Measurements from ENCODE around the gene OCA2. TPM values are rescaled to one million over a fixed set of nuclear protein-coding genes. Genes with fewer than 3 reads are reported as not detected.
A peak's percentile ranks its signal among the peaks of the same experiment; 100 is the strongest.

OCA2 gene
- total and polyA plus RNA-seq, 2 of the 13 experiments (the other 11 are each of a cell fraction or from before 2014, with no cell fraction given) = 0.02 to 0.05 TPM

DNA sequence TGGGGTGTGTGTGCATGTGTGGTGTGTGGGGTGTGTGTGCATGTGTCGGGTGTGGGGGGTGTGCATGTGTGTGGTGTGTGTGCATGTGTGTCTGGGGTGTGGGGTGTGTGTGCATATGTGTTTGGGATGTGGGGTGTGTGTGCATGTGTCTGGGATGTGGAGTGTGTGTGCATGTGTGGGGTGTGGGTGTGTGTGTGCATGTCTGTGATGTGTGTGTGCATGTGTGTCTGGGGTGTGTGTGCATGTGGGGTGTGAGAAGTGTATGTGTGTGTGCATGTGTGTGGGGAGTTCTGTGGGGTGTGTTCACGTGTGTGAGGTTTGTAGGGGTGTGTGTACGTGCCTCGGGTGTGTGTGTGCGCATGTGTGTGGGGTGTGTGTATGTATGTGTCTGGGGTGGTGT lies 6.7 kb upstream of the OCA2 start:
- Histone ChIP-seq H3K4me1 (ENCODE audit: insufficient read depth, low read length) (peaks cover 12% of the 10 kb centered on the region), H3K9me3 (ENCODE audit: low read length) (no peaks in the 10 kb centered on the region), H4K20me1 (ENCODE audit: insufficient read depth, low read length) (no peaks in the 10 kb centered on the region), H2AFZ (ENCODE audit: low read length) (no peak overlapping the region), H3K36me3 (replicated peaks in 1 of 2; ENCODE audit: control insufficient read depth in 1 of 2, insufficient read depth in 2 of 2, low read length in 2 of 2) (no peaks in the 10 kb centered on the region), H3K27me3 (ENCODE audit: control insufficient read depth in 1 of 2, insufficient read depth in 2 of 2, low read length in 2 of 2) (peaks cover 8 to 43% of the 10 kb centered on the region in 2 experiments), H3K79me2 (ENCODE audit: insufficient read depth, low read length) (no peaks in the 10 kb centered on the region), H3K27ac (ENCODE audit: extremely low read length, insufficient read depth, low read length) (no peak overlapping the region), H3K9ac (ENCODE audit: insufficient read depth, low read depth, low read length) (no peak overlapping the region), H3K4me3 (replicated peaks in 1 of 3; ENCODE audit: insufficient read depth in 1 of 3, low read depth in 2 of 3, low read length in 3 of 3) (no peak overlapping the region), H3K4me2 (ENCODE audit: low read depth, low read length) (no peak overlapping the region)
- in situ Hi-C loops (cut with HindIII; ENCODE audit: extremely low pct_ligation_motif_present, low pct_unique_long_range_greater_than_20kb) (no loop called here), intact Hi-C loops (cut with micrococcal nuclease; ENCODE audit: unreplicated experiment) (no loop called here)
- ATAC-seq (no peak), DNase-seq (ENCODE audit: low spot score) (no peak), FAIRE-seq (no peak)
- BruUV-seq (replicated peaks) = no TSS peak
- WGBS (ENCODE audit: low lambda C conversion rate) = 69% methylated on average over 5 of the region's 5 CpGs
- ChIA-PET POLR2A (no interaction called here), CTCF (ENCODE audit: low intra/inter-chr PET ratio, low total read pairs) (no interaction called here)
- TF ChIP-seq, protein P1, sequence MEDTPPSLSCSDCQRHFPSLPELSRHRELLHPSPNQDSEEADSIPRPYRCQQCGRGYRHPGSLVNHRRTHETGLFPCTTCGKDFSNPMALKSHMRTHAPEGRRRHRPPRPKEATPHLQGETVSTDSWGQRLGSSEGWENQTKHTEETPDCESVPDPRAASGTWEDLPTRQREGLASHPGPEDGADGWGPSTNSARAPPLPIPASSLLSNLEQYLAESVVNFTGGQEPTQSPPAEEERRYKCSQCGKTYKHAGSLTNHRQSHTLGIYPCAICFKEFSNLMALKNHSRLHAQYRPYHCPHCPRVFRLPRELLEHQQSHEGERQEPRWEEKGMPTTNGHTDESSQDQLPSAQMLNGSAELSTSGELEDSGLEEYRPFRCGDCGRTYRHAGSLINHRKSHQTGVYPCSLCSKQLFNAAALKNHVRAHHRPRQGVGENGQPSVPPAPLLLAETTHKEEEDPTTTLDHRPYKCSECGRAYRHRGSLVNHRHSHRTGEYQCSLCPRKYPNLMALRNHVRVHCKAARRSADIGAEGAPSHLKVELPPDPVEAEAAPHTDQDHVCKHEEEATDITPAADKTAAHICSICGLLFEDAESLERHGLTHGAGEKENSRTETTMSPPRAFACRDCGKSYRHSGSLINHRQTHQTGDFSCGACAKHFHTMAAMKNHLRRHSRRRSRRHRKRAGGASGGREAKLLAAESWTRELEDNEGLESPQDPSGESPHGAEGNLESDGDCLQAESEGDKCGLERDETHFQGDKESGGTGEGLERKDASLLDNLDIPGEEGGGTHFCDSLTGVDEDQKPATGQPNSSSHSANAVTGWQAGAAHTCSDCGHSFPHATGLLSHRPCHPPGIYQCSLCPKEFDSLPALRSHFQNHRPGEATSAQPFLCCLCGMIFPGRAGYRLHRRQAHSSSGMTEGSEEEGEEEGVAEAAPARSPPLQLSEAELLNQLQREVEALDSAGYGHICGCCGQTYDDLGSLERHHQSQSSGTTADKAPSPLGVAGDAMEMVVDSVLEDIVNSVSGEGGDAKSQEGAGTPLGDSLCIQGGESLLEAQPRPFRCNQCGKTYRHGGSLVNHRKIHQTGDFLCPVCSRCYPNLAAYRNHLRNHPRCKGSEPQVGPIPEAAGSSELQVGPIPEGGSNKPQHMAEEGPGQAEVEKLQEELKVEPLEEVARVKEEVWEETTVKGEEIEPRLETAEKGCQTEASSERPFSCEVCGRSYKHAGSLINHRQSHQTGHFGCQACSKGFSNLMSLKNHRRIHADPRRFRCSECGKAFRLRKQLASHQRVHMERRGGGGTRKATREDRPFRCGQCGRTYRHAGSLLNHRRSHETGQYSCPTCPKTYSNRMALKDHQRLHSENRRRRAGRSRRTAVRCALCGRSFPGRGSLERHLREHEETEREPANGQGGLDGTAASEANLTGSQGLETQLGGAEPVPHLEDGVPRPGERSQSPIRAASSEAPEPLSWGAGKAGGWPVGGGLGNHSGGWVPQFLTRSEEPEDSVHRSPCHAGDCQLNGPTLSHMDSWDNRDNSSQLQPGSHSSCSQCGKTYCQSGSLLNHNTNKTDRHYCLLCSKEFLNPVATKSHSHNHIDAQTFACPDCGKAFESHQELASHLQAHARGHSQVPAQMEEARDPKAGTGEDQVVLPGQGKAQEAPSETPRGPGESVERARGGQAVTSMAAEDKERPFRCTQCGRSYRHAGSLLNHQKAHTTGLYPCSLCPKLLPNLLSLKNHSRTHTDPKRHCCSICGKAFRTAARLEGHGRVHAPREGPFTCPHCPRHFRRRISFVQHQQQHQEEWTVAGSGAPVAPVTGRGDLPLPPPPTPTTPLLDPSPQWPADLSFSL (CRISPR knock-in tag; IDR thresholded peaks at IDR 0.05) = peak; percentile 83; the same call in 1 of the 2 replicates
- TF ChIP-seq, protein P2, sequence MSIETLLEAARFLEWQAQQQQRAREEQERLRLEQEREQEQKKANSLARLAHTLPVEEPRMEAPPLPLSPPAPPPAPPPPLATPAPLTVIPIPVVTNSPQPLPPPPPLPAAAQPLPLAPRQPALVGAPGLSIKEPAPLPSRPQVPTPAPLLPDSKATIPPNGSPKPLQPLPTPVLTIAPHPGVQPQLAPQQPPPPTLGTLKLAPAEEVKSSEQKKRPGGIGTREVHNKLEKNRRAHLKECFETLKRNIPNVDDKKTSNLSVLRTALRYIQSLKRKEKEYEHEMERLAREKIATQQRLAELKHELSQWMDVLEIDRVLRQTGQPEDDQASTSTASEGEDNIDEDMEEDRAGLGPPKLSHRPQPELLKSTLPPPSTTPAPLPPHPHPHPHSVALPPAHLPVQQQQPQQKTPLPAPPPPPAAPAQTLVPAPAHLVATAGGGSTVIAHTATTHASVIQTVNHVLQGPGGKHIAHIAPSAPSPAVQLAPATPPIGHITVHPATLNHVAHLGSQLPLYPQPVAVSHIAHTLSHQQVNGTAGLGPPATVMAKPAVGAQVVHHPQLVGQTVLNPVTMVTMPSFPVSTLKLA (IDR thresholded peaks at IDR 0.05) = peak; percentile 77
- TF ChIP-seq, protein P3, sequence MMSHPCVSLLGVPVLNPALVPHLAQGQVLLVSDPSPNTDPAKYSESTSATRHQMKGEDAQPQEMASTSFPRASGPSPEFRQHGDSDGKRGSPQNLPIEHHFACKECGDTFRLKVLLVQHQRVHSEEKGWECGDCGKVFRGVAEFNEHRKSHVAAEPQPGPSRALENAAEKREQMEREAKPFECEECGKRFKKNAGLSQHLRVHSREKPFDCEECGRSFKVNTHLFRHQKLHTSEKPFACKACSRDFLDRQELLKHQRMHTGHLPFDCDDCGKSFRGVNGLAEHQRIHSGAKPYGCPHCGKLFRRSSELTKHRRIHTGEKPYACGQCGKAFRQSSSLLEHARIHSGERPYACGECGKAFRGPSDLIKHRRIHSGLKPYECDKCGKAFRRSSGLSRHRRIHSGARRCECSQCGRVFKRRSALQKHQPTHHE (CRISPR knock-in tag; IDR thresholded peaks at IDR 0.05; ENCODE audit: borderline replicate concordance) = no peak
- TF ChIP-seq KDM1A (CRISPR knock-in tag; IDR thresholded peaks at IDR 0.05) (no peak), ZNF674 (CRISPR knock-in tag; IDR thresholded peaks at IDR 0.05; ENCODE audit: low read depth) (no peak), ZNF512B (CRISPR knock-in tag; IDR thresholded peaks at IDR 0.05; ENCODE audit: borderline replicate concordance) (no peak), GLI4 (CRISPR knock-in tag; IDR thresholded peaks at IDR 0.05; ENCODE audit: borderline replicate concordance) (no peak)
- TF ChIP-seq, protein P4, sequence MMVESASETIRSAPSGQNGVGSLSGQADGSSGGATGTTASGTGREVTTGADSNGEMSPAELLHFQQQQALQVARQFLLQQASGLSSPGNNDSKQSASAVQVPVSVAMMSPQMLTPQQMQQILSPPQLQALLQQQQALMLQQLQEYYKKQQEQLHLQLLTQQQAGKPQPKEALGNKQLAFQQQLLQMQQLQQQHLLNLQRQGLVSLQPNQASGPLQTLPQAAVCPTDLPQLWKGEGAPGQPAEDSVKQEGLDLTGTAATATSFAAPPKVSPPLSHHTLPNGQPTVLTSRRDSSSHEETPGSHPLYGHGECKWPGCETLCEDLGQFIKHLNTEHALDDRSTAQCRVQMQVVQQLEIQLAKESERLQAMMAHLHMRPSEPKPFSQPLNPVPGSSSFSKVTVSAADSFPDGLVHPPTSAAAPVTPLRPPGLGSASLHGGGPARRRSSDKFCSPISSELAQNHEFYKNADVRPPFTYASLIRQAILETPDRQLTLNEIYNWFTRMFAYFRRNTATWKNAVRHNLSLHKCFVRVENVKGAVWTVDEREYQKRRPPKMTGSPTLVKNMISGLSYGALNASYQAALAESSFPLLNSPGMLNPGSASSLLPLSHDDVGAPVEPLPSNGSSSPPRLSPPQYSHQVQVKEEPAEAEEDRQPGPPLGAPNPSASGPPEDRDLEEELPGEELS (CRISPR knock-in tag; IDR thresholded peaks at IDR 0.05) = no peak
- TF ChIP-seq, protein P5, sequence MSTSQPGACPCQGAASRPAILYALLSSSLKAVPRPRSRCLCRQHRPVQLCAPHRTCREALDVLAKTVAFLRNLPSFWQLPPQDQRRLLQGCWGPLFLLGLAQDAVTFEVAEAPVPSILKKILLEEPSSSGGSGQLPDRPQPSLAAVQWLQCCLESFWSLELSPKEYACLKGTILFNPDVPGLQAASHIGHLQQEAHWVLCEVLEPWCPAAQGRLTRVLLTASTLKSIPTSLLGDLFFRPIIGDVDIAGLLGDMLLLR (CRISPR knock-in tag; IDR thresholded peaks at IDR 0.05) = no peak

All from HepG2 (cell line).